Liver (tissue), 3 donors: Measurements from ENCODE around the gene OLFML3.

Source experiments
- EGR1 ChIP-seq, 2 donors: IDR thresholded peaks; 2 replicates each; pipeline ENCODE4 v1.6.1; 2016 to 2018; ENCODE audit warnings: antibody characterized with exemption in 2 of 2, low read depth in 2 of 2
- FOXA2 ChIP-seq: IDR thresholded peaks from 2 replicates; pipeline ENCODE4 v1.6.1; 2016; ENCODE audit warnings: antibody characterized with exemption
- GABPA ChIP-seq, 2 donors: IDR thresholded peaks in 1 of 2; conservative IDR thresholded peaks in 1 of 2; 2 replicates each; pipeline ENCODE4 v1.6.1; 2016; ENCODE audit warnings: antibody characterized with exemption in 2 of 2, mild to moderate bottlenecking in 1 of 2, moderate library complexity in 1 of 2
- HNF4A ChIP-seq, 2 donors: conservative IDR thresholded peaks; 2 replicates each; pipeline ENCODE4 v1.6.1; 2016; ENCODE audit warnings: antibody characterized with exemption in 2 of 2, mild to moderate bottlenecking in 2 of 2
- HNF4G ChIP-seq: IDR thresholded peaks from 2 replicates; pipeline ENCODE4 v1.6.1; 2016; ENCODE audit warnings: antibody characterized with exemption
- JUND ChIP-seq, 2 donors: IDR thresholded peaks; 2 replicates each; pipeline ENCODE4 v1.6.1; 2016; ENCODE audit warnings: antibody characterized with exemption in 2 of 2
- MAX ChIP-seq: IDR thresholded peaks from 2 replicates; pipeline ENCODE4 v1.6.1; 2016; ENCODE audit warnings: antibody characterized with exemption
- RAD21 ChIP-seq, 2 donors: IDR thresholded peaks; 2 replicates each; pipeline ENCODE4 v1.6.1; 2016; ENCODE audit warnings: antibody characterized with exemption in 2 of 2, mild to moderate bottlenecking in 2 of 2
- REST ChIP-seq: IDR thresholded peaks from 2 replicates; pipeline ENCODE4 v1.6.1; 2016; ENCODE audit warnings: antibody characterized with exemption, mild to moderate bottlenecking
- SP1 ChIP-seq: IDR thresholded peaks from 2 replicates; pipeline ENCODE4 v1.6.1; 2018; ENCODE audit warnings: antibody characterized with exemption, mild to moderate bottlenecking
- TAF1 ChIP-seq: conservative IDR thresholded peaks from 2 replicates; pipeline ENCODE4 v1.6.1; 2016; ENCODE audit warnings: antibody characterized with exemption, mild to moderate bottlenecking
- YY1 ChIP-seq: IDR thresholded peaks from 2 replicates; pipeline ENCODE4 v1.6.1; 2016; ENCODE audit warnings: antibody characterized with exemption, mild to moderate bottlenecking
- TF ChIP-seq, protein P1 (sequence below): fragments of 150-350 bp; IDR thresholded peaks from 2 replicates; pipeline ENCODE4 v1.5.1; 2017; ENCODE audit warnings: improper control_type of control experiment, low read depth, low read length; ENCODE audit not compliant: missing input control
- TF ChIP-seq, protein P2 (sequence below): IDR thresholded peaks from 2 replicates; pipeline ENCODE4 v1.6.1; 2016; ENCODE audit warnings: antibody characterized with exemption
- donor health status: healthy.
- donor health status: healthy.

- TF ChIP-seq, protein P1, sequence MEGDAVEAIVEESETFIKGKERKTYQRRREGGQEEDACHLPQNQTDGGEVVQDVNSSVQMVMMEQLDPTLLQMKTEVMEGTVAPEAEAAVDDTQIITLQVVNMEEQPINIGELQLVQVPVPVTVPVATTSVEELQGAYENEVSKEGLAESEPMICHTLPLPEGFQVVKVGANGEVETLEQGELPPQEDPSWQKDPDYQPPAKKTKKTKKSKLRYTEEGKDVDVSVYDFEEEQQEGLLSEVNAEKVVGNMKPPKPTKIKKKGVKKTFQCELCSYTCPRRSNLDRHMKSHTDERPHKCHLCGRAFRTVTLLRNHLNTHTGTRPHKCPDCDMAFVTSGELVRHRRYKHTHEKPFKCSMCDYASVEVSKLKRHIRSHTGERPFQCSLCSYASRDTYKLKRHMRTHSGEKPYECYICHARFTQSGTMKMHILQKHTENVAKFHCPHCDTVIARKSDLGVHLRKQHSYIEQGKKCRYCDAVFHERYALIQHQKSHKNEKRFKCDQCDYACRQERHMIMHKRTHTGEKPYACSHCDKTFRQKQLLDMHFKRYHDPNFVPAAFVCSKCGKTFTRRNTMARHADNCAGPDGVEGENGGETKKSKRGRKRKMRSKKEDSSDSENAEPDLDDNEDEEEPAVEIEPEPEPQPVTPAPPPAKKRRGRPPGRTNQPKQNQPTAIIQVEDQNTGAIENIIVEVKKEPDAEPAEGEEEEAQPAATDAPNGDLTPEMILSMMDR, result no peak
- TF ChIP-seq SP1 (no peak), FOXA2 (no peak), JUND (IDR thresholded peaks at IDR 0.05) (no peak), HNF4A (conservative IDR thresholded peaks at IDR 0.05) (peak; percentile 38 to 45), MAX (no peak), YY1 (no peak), REST (no peak), TAF1 (no peak), GABPA (IDR thresholded peaks at IDR 0.05 in 1 of 2, conservative IDR thresholded peaks at IDR 0.05 in 1 of 2) (no peak), EGR1 (IDR thresholded peaks at IDR 0.05; ENCODE audit: low read depth in 2 of 2) (no peak), RAD21 (IDR thresholded peaks at IDR 0.05) (no peak), HNF4G (no peak)
- TF ChIP-seq, protein P2, sequence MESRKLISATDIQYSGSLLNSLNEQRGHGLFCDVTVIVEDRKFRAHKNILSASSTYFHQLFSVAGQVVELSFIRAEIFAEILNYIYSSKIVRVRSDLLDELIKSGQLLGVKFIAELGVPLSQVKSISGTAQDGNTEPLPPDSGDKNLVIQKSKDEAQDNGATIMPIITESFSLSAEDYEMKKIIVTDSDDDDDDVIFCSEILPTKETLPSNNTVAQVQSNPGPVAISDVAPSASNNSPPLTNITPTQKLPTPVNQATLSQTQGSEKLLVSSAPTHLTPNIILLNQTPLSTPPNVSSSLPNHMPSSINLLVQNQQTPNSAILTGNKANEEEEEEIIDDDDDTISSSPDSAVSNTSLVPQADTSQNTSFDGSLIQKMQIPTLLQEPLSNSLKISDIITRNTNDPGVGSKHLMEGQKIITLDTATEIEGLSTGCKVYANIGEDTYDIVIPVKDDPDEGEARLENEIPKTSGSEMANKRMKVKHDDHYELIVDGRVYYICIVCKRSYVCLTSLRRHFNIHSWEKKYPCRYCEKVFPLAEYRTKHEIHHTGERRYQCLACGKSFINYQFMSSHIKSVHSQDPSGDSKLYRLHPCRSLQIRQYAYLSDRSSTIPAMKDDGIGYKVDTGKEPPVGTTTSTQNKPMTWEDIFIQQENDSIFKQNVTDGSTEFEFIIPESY, result no peak
These were observed 33.9 kb upstream of the OLFML3 start for GRCh38 chr1:113945329-113945728.
